ENCODE results near the gene RAD51AP1. TPM values are rescaled to one million over a fixed set of nuclear protein-coding genes. Genes with fewer than 3 reads are reported as not detected.

RAD51AP1 gene
- total RNA-seq, 1 donor from 2014 or later = 1.1 TPM

- no peak for DNase-seq (ENCODE audit: low spot score)
Measured at GRCh38 chr12:4588916-4589315, 50.2 kb downstream of the RAD51AP1 start.

- DNase-seq (ENCODE audit: low spot score) = no peak
Measured at GRCh38 chr12:4589941-4590340, 51.3 kb downstream of the RAD51AP1 start.

- no peak for DNase-seq (ENCODE audit: low spot score)
Measured at GRCh38 chr12:4591180-4591687, 52.5 kb downstream of the RAD51AP1 start.

DNA sequence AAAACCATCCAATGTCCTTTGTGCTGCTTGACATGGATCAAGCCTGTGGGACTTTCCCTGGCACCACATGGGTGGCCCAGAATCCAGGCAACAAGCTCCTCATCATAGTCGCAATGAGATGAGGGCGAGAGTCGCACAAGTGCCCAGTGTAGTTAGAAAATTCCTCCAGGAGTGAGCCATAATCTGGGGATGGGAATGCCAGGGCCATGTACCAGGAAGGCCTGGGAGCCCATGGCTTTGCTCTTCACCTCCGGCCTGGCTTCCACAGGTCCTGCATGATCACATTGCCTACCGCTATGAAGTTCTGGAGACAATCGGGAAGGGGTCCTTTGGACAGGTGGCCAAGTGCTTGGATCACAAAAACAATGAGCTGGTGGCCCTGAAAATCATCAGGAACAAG lies 57.2 kb downstream of the RAD51AP1 start:
- DNase-seq (ENCODE audit: low spot score) = no peak

- DNase-seq (ENCODE audit: low spot score) = no peak
Measured at GRCh38 chr12:4603421-4603820, 64.7 kb downstream of the RAD51AP1 start.

DNA sequence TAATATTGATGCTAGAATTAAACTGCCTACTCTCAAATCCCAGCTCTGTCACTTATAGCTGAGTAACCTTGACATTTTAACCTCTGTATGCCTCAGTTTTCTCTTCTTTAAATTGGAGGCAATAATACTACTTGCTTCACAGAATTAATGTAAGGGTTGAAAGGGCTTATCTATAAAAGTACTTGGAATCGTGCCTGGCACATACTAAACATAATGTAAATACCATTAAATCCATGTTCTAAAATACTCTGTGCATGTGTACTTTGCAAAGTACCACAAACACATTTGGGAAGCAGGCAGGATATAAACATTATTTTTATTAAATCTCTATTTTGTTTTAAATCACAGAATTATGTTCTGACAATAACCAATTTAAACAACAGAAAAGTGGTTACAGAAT lies 65.3 kb downstream of the RAD51AP1 start:
- no peak for DNase-seq (ENCODE audit: low spot score)

GRCh38 chr12:4604684-4605193 lies 66.0 kb downstream of the RAD51AP1 start:
- no peak for DNase-seq (ENCODE audit: low spot score)

- no peak for DNase-seq (ENCODE audit: low spot score)
Measured at GRCh38 chr12:4607056-4607455, 68.4 kb downstream of the RAD51AP1 start.

- DNase-seq (ENCODE audit: low spot score) = no peak
Measured at GRCh38 chr12:4609071-4609470, 70.4 kb downstream of the RAD51AP1 start.

Other genes with a start within 250 kb of the RAD51AP1 start
- gene TIGAR, start 217.7 kb upstream of the RAD51AP1 start, total RNA-seq = 13.8 TPM
- gene FGF23, start 159.2 kb upstream of the RAD51AP1 start, total RNA-seq = not detected
- gene FGF6, start 93.1 kb upstream of the RAD51AP1 start, total RNA-seq = not detected
- gene DYRK4, start 23.3 kb downstream of the RAD51AP1 start, total RNA-seq = 14.9 TPM
- gene AKAP3, start 110.2 kb downstream of the RAD51AP1 start, total RNA-seq = 0.26 TPM
- 63.2 TPM for gene NDUFA9, start 110.2 kb downstream of the RAD51AP1 start, total RNA-seq
- gene GALNT8, start 181.5 kb downstream of the RAD51AP1 start, total RNA-seq = 1.2 TPM

Data from mesenteric fat pad (tissue), 1 donor.